OCI-LY3 (cell line): ENCODE data around the gene SPON1.

Experiments
- H2AFZ ChIP-seq: fragments of 200-600, 300-600 bp; shearing (Covaris generic); 2 replicates; pipeline ENCODE4 v1.6.0; 2014; ENCODE audit warnings: antibody characterized with exemption, low read depth, low read length
- H3K27ac ChIP-seq: fragments of 200-600, 300-600 bp; sonication (generic); 2 replicates; pipeline ENCODE4 v1.5.1; 2014; ENCODE audit warnings: mild to moderate bottlenecking, low read length, moderate library complexity, mixed read lengths
- H3K27me3 ChIP-seq: fragments of 200-600, 300-600 bp; sonication (generic); 2 replicates; pipeline ENCODE4 v1.6.1; 2014; ENCODE audit warnings: low read depth, low read length, mixed read lengths
- H3K36me3 ChIP-seq: fragments of 200-600, 300-600 bp; sonication (generic); replicated peaks from 2 replicates; pipeline ENCODE3; 2014; ENCODE audit warnings: low read depth, low read length, mixed read lengths
- H3K4me1 ChIP-seq: fragments of 300-600, 200-600 bp; sonication (generic); 2 replicates; pipeline ENCODE4 v1.6.1; 2014; ENCODE audit warnings: low read length, mixed read lengths
- H3K4me2 ChIP-seq: fragments of 200-600, 300-600 bp; sonication (generic); 2 replicates; pipeline ENCODE4 v1.6.1; 2014; ENCODE audit warnings: low read length, mixed read lengths
- H3K4me3 ChIP-seq: fragments of 300-600, 200-600 bp; sonication (generic); 2 replicates; pipeline ENCODE4 v1.5.1; 2014; ENCODE audit warnings: antibody characterized with exemption, mild to moderate bottlenecking, low read length, moderate library complexity
- H3K79me2 ChIP-seq: fragments of 300-600, 200-600 bp; shearing (Covaris generic); 2 replicates; pipeline ENCODE4 v1.6.1; 2014; ENCODE audit warnings: mild to moderate bottlenecking, low read length, mixed read lengths
- H3K9ac ChIP-seq: fragments of 300-600, 200-600 bp; shearing (Covaris generic); 2 replicates; pipeline ENCODE4 v1.6.0; 2014; ENCODE audit warnings: mild to moderate bottlenecking, low read length, moderate library complexity
- H3K9me3 ChIP-seq: fragments of 200-600, 300-600 bp; shearing (Covaris generic); 2 replicates; pipeline ENCODE4 v1.6.1; 2014; ENCODE audit warnings: low read length, mixed read lengths; ENCODE audit not compliant: insufficient read depth
- H4K20me1 ChIP-seq: fragments of 200-600, 300-600 bp; sonication (generic); 2 replicates; pipeline ENCODE4 v1.6.1; 2016; ENCODE audit warnings: low read length, mixed read lengths; ENCODE audit not compliant: insufficient read depth
- EZH2phosphoT487 ChIP-seq: fragments of 200-600 bp; shearing (Covaris generic); IDR thresholded peaks from 2 replicates; pipeline ENCODE4 v1.6.1; 2018; ENCODE audit warnings: antibody characterized with exemption, mixed run types, low read depth
- TF ChIP-seq, protein P1 (sequence below): fragments of 200-600, 300-600 bp; sonication (generic); IDR thresholded peaks from 2 replicates; pipeline ENCODE4 v1.5.1; 2014; ENCODE audit warnings: antibody characterized with exemption, low read length, low read depth

Gene SPON1

DNA sequence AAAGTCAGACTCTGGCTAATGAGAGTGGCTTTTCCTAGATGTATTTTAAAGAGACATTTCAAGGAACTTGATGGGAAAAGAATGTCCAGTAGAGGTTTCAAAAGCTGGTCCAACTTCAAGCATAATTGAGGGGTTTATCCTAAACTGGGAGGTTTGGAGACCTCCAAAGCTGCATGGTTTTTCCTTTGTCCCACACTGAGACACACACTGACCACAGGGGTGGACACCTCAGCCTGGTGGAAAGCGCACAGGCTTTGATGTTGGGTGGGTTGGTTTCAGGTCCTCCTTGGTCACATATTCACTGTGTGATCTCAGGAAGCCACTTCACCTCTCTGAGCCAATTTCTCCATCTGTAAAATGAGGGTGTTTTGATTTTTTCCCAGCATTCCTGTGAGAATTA is 4.0 kb downstream of the SPON1 start:
- H3K27me3 ChIP-seq = peaks cover 7% of the 10 kb centered on the region; the same call in 1 of the 2 replicates
- no peak overlapping the region for H3K4me2 ChIP-seq
- no peak overlapping the region for H3K4me3 ChIP-seq
- TF ChIP-seq EZH2phosphoT487 = no peak
- TF ChIP-seq, protein P1, sequence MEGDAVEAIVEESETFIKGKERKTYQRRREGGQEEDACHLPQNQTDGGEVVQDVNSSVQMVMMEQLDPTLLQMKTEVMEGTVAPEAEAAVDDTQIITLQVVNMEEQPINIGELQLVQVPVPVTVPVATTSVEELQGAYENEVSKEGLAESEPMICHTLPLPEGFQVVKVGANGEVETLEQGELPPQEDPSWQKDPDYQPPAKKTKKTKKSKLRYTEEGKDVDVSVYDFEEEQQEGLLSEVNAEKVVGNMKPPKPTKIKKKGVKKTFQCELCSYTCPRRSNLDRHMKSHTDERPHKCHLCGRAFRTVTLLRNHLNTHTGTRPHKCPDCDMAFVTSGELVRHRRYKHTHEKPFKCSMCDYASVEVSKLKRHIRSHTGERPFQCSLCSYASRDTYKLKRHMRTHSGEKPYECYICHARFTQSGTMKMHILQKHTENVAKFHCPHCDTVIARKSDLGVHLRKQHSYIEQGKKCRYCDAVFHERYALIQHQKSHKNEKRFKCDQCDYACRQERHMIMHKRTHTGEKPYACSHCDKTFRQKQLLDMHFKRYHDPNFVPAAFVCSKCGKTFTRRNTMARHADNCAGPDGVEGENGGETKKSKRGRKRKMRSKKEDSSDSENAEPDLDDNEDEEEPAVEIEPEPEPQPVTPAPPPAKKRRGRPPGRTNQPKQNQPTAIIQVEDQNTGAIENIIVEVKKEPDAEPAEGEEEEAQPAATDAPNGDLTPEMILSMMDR = no peak
- H2AFZ ChIP-seq = no peak overlapping the region
- no peaks in the 10 kb centered on the region for H3K36me3 ChIP-seq
- no peaks in the 10 kb centered on the region for H3K9me3 ChIP-seq
- no peak overlapping the region for H3K9ac ChIP-seq
- H3K79me2 ChIP-seq = no peaks in the 10 kb centered on the region
- H3K27ac ChIP-seq = no peak overlapping the region
- H3K4me1 ChIP-seq = no peaks in the 10 kb centered on the region
- H4K20me1 ChIP-seq = no peaks in the 10 kb centered on the region

DNA sequence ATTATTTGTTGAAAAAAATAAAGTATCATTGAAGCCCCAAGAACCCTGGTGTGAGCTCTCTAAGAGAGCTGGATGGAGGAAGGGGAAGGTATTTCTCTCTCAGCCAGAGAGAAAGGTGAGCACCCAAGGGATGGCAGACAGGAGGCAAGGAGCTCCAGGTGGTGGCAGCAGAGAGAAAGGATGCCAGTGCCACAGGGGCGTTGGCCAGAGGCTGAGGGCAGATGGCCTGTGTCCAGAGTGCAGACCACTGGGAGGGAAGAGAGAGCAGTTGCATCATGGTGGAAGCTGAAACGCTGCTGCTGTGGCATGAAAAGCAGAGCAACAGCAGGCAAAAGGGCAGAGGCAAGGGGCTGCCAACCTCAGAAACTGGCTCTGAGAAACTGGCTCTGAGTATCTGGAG is 8.5 kb downstream of the SPON1 start:
- Histone ChIP-seq H3K4me2 (no peak overlapping the region), H3K27me3 (peaks cover 4% of the 10 kb centered on the region; the same call in 1 of the 2 replicates), H3K36me3 (no peaks in the 10 kb centered on the region), H3K27ac (no peak overlapping the region), H3K9ac (no peak overlapping the region), H3K4me1 (no peaks in the 10 kb centered on the region), H3K4me3 (no peak overlapping the region), H2AFZ (no peak overlapping the region), H3K9me3 (no peaks in the 10 kb centered on the region), H3K79me2 (no peaks in the 10 kb centered on the region), H4K20me1 (no peaks in the 10 kb centered on the region)
- TF ChIP-seq EZH2phosphoT487 = no peak
- TF ChIP-seq, protein P1 = peak; percentile 67

DNA sequence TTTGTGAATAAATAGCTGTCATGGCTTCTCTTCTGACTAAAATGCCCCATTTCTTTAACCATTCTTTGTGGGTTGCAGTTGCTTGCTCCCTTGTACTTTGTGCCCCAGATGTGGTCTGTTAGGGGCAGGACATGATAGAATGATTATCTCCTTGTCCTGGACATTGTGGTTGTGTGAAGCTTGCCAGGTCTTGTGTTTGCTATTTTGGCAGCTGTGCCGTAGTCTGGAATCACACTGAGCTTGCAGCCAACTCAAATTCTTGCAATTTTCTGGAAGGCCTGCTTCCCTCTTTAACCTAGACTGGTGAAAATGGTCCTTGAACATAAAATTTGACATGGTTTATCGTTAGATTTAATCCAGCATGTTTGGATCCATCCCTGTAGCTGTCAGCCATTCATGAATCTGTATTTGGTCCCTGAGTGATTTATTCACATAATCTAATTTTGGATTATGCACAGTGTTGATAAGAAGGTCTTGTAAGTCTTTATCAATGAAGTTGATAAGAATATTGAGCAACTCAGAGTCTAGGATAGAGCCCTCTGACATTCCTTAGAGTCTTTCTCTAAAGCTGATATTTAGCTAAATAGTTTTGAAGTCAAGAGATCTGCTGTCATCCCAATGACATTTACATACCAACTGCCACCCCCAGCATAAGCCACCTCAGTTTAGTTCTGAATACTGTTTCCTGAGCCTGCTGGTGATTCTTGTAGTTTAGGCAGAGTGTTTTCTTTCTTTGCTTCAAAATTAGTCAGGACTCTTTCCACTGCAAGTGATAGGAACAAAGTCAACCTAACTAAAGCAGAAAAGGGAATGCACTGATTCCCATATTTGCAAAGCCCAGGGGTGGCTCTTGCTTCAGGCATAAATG is 9.8 kb downstream of the SPON1 start:
- H3K4me3 ChIP-seq = no peak overlapping the region
- H3K27ac ChIP-seq = no peak overlapping the region
- no peaks in the 10 kb centered on the region for H3K79me2 ChIP-seq
- TF ChIP-seq, protein P1 = no peak
- TF ChIP-seq EZH2phosphoT487 = no peak
- H3K36me3 ChIP-seq = no peaks in the 10 kb centered on the region
- no peak overlapping the region for H3K4me2 ChIP-seq
- H3K27me3 ChIP-seq = peaks cover 15% of the 10 kb centered on the region; the same call in 1 of the 2 replicates
- no peaks in the 10 kb centered on the region for H4K20me1 ChIP-seq
- H3K9me3 ChIP-seq = no peaks in the 10 kb centered on the region
- H3K9ac ChIP-seq = no peak overlapping the region
- no peak overlapping the region for H2AFZ ChIP-seq
- no peaks in the 10 kb centered on the region for H3K4me1 ChIP-seq

DNA sequence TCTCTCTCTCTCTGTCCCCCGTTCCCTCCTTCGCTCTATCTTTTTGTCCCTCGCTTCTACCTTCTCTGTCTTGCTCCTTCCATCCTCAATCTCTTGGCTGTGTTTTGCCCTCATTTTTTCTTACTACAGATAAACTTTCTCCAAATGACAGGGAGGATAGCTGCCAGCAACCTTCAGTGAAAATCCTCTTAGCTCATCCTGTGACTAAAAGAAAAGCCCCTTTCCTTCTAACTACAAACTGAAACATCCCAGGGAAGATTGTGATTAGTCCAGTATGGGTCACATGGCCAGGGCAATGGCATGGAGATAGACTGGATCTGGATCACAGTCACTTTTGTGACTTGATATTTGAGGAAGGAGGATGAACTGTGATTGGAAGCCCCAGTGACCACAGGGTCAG is 10.4 kb downstream of the SPON1 start:
- H3K4me3 ChIP-seq = no peak overlapping the region
- H3K9me3 ChIP-seq = no peaks in the 10 kb centered on the region
- TF ChIP-seq EZH2phosphoT487 = no peak
- TF ChIP-seq, protein P1 = no peak
- H3K36me3 ChIP-seq = no peaks in the 10 kb centered on the region
- no peak overlapping the region for H2AFZ ChIP-seq
- no peaks in the 10 kb centered on the region for H3K4me1 ChIP-seq
- no peaks in the 10 kb centered on the region for H4K20me1 ChIP-seq
- H3K4me2 ChIP-seq = no peak overlapping the region
- peaks cover 14% of the 10 kb centered on the region; the same call in 1 of the 2 replicates for H3K27me3 ChIP-seq
- no peak overlapping the region for H3K9ac ChIP-seq
- no peak overlapping the region for H3K27ac ChIP-seq
- no peaks in the 10 kb centered on the region for H3K79me2 ChIP-seq
